HG03460 (cell line): ENCODE results near the gene LAS1L.
"Not testable (repeated sequence)": the region's sequence is repeated elsewhere in the genome, so short reads cannot be mapped to it uniquely, and the experiment has no call there.

Experiments used
- ATAC-seq: cut with Tn5 transposase; IDR thresholded peaks from one replicate; pipeline ENCODE4 v1.9.1; 2021; ENCODE audit not compliant: unreplicated experiment

Gene LAS1L

DNA sequence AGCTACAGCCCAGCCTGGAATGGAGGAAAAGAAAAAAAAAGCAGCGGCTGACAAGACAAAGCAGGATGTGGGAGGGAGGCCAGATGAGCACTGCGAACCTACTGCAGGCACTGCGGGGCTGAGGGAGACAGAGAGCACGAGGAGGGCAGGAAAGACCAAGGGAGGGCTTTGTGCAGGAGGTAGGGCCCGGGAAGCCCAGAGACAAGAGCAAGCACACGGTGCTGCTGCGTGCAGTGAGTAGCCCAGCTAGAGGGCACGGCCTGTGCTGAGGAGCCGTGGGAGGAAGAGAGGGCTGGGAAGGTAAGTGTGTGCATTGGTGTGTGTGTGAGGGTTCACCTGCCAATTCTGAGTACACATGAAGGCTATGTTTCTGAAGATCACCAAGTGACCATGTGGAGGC is 15.6 kb downstream of the LAS1L start:
- ATAC-seq = not testable (repeated sequence)

DNA sequence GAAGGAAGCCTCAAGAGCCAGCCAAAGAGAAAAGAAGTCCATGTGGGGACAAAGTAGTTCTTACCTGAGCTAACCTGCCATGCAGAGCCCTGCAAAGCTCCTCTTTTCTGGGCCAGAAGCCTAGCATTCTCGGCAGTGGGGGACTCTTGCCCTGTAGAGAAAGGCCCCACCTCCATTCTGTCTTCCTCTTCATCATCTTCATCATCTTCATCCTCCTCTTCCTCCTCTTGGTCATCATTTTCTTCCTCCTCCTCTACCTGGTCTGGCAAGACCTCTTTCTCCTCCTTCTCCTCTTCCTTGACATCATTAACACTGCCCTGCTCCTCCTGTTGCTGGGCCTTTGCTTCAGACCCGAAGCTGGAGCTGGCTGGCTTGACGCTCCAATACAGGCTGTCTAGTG is 16.7 kb downstream of the LAS1L start:
- ATAC-seq = no peak

DNA sequence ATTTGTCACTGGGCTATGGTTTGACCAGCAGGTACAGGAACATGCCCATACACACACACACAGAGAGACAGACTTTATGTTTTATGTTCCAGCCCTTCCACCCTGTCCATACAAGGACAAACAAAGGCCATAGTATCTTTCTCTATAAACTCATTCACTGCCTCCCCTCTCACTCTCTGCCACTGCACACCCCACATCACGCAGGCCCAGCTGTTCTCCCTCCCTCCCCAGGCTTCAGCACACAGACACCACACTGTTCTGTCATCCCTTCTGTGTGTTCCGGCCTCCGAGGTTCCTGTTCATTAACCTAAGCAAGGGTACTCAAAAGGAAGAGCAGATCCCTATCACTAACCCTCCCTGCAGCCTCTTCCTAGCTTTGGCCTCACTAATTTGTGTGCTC is 17.8 kb downstream of the LAS1L start:
- ATAC-seq = no peak

DNA sequence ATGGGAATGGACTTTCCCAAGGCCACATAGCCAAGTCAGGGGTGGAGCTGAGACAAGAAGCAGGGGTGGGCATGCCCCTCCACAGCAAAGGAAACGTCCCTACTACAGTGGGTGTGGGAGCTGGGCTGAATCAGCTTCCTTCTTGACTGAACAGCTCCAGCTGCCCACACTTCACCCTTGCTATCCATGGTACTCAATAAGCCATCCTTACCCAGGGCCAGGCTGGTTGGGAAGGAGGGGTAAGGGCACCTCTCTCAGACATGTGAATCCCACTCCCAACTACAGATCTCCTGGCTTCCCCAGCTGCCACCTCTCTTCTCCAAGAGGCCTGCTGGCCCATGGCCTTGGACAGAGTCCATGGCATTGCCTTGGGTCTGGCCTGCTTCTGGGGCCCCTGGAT is 21.0 kb downstream of the LAS1L start:
- ATAC-seq = no peak

GRCh38 chrX:65509400-65509799 is 25.2 kb downstream of the LAS1L start:
- no peak for ATAC-seq

DNA sequence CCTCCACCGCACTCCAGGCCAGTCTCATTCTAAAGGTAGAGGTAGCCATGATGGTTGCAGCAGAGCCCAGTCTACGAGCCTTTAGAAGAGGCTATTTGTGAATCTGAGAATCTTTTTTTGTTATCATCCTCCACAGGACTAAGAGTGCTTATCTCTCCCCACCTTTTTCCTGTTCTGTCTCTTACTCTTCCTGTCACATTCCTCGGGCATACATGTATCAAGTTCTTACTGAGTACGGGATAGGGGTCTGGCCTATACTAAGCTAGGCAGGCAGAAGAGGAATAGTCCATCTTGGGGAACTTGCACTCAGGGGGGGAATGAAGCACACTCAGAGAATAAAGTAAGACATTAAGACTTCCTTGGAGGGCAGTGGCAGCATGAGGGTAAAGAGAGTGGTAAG is 25.7 kb downstream of the LAS1L start:
- ATAC-seq = no peak

- ATAC-seq = no peak
These were observed 32.0 kb downstream of the LAS1L start for GRCh38 chrX:65502618-65503017.

DNA sequence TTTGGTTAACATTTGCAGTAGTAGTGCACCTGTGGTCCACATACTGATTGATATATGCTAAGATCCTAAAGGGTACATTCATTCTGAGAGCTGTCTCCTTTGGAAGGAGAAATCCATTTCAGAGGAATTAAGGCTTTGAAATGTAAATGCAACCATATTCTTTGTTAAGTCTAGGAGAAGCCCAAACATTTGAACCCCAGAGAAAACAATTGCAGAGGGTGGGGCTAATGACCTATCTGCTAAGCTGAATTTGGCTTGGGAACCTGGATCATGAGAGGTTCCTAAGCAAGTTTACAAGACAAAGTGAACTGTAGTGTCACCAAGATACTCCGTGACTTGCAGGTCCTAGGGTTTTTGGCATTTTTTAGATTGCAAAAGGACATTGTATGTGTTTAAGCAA is 41.2 kb downstream of the LAS1L start:
- no peak for ATAC-seq

DNA sequence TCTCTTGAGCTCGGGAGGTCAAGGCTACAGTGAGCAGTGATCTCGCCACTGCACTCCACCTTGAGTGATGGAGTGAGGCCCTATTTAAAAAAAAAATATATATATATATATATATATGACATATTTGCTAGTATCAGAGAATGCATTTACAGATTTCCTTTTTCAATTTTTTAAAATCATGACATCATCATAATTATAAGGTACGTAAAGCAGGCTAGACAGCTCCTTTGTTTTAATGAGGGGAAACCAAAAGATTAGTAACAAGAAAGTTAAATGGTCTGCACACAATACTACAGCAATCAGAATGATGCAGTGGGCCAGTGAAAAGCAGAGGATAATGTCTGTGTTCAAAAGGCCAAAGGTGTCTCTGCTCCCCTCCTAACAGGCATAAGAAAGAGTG is 43.0 kb downstream of the LAS1L start:
- no peak for ATAC-seq

- no peak for ATAC-seq
These were observed 46.1 kb downstream of the LAS1L start for GRCh38 chrX:65488495-65488894.

DNA sequence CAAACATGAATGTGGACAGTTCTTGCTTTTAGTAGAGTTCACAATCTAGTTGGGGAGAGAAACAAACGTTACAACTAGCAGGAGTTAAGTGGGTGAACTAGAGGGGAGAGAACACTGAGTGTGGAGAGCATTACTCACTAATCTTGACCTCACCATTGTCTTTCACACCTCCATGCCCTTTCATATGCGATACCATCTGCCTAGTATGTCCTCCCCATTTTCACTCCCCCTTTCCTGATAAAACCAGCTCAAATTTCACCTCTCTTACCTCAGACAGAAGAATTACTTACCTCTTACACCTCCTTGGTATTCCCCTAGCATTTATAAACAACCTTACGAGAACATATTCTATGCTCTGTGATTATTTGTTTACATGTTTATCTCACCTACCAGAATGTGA is 53.6 kb downstream of the LAS1L start:
- no peak for ATAC-seq

GRCh38 chrX:65479102-65479501 is 55.5 kb downstream of the LAS1L start:
- not testable (repeated sequence) for ATAC-seq

GRCh38 chrX:65476564-65476963 is 58.0 kb downstream of the LAS1L start:
- ATAC-seq = no peak

DNA sequence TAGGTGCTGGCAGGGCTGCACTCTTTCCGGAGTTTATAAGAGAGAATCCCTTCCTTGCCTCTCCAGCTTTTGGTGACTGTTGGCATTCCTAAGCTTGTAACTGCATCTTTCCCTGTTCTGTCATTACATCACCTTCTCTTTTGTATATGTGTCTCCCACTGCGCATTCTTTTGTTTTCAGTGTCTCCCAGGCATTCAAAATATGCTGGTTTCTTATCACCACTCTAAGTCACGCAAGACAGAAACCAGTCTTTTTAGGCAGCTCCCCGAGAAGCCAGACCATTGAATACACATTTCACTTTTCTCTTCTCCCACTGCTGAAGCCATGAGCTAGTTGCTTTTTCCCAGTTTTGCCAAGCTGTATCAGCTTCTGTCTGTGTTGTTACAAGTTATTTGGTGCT is 71.0 kb downstream of the LAS1L start:
- ATAC-seq = no peak
